ENCODE data around the gene H2BK1.

H2BK1 gene

GRCh38 chr7:151198945-151199848 is 11.1 kb downstream of the H2BK1 start:
- no peak for DNase-seq

- DNase-seq, result no peak
Measured at GRCh38 chr7:151197932-151198331, 12.4 kb downstream of the H2BK1 start.

GRCh38 chr7:151195616-151196450 is 14.5 kb downstream of the H2BK1 start:
- DNase-seq, result no peak

GRCh38 chr7:151194188-151194587 is 16.1 kb downstream of the H2BK1 start:
- DNase-seq, result no peak

GRCh38 chr7:151193203-151193978 is 16.9 kb downstream of the H2BK1 start:
- DNase-seq, result no peak

GRCh38 chr7:151192002-151192539 is 18.2 kb downstream of the H2BK1 start:
- no peak for DNase-seq

- DNase-seq, result no peak
Measured at GRCh38 chr7:151191544-151191943, 18.7 kb downstream of the H2BK1 start.

GRCh38 chr7:151189038-151189437 is 21.2 kb downstream of the H2BK1 start:
- no peak for DNase-seq

- no peak for DNase-seq
Measured at GRCh38 chr7:151188252-151188542, 22.1 kb downstream of the H2BK1 start.

- no peak for DNase-seq
Measured at GRCh38 chr7:151187409-151188251, 22.7 kb downstream of the H2BK1 start.

- no peak for DNase-seq
Measured at GRCh38 chr7:151186640-151187408, 23.5 kb downstream of the H2BK1 start, which contains the start of gene ASB10. Gene ASB10 (minus strand): TSS chr7:151187250. CDS start chr7:151187130, 120 bp downstream.

GRCh38 chr7:151185762-151186639 is 24.3 kb downstream of the H2BK1 start:
- DNase-seq, result no peak

- no peak for DNase-seq
Measured at GRCh38 chr7:151181011-151181431, 29.3 kb downstream of the H2BK1 start.

GRCh38 chr7:151179946-151180345 is 30.3 kb downstream of the H2BK1 start:
- no peak for DNase-seq

GRCh38 chr7:151179287-151179860 is 30.9 kb downstream of the H2BK1 start:
- DNase-seq, result no peak

GRCh38 chr7:151178831-151179230 is 31.5 kb downstream of the H2BK1 start:
- DNase-seq, result no peak

GRCh38 chr7:151178236-151178635 is 32.1 kb downstream of the H2BK1 start:
- no peak for DNase-seq

- no peak for DNase-seq
Measured at GRCh38 chr7:151177310-151177709, 33.0 kb downstream of the H2BK1 start.

- DNase-seq, result no peak
Measured at GRCh38 chr7:151176401-151176800, 33.9 kb downstream of the H2BK1 start.
